ENCODE data around the gene TRAPPC2.

Gene TRAPPC2

GRCh38 chrX:13692771-13693231 is 41.6 kb downstream of the TRAPPC2 start:
- H3K27ac ChIP-seq (ENCODE audit: insufficient read depth, low read length, poor library complexity, severe bottlenecking): no peak overlapping the region
- no peak overlapping the region for H3K4me3 ChIP-seq (ENCODE audit: insufficient read depth, low read depth, low read length, poor library complexity, severe bottlenecking)
- H3K27me3 ChIP-seq (replicated peaks; ENCODE audit: control insufficient read depth, insufficient read depth, low read length, poor library complexity, severe bottlenecking): no peaks in the 10 kb centered on the region
- DNase-seq: no peak
- peaks cover 5% of the 10 kb centered on the region for H3K4me1 ChIP-seq (ENCODE audit: control insufficient read depth, insufficient read depth, low read length, poor library complexity, severe bottlenecking)
- no peaks in the 10 kb centered on the region for H3K36me3 ChIP-seq (ENCODE audit: control insufficient read depth, insufficient read depth, low read length)
- H3K9me3 ChIP-seq (ENCODE audit: control insufficient read depth, low read length): no peaks in the 10 kb centered on the region

- Histone ChIP-seq H3K9me3 (ENCODE audit: control insufficient read depth, low read length) (no peaks in the 10 kb centered on the region), H3K27ac (ENCODE audit: insufficient read depth, low read length, poor library complexity, severe bottlenecking) (no peak overlapping the region), H3K4me1 (ENCODE audit: control insufficient read depth, insufficient read depth, low read length, poor library complexity, severe bottlenecking) (peaks cover 5% of the 10 kb centered on the region), H3K36me3 (ENCODE audit: control insufficient read depth, insufficient read depth, low read length) (no peaks in the 10 kb centered on the region), H3K27me3 (replicated peaks; ENCODE audit: control insufficient read depth, insufficient read depth, low read length, poor library complexity, severe bottlenecking) (no peaks in the 10 kb centered on the region), H3K4me3 (ENCODE audit: insufficient read depth, low read depth, low read length, poor library complexity, severe bottlenecking) (no peak overlapping the region)
- DNase-seq: no peak
Measured at GRCh38 chrX:13691841-13692371, 42.5 kb downstream of the TRAPPC2 start.

GRCh38 chrX:13690836-13691235 is 43.6 kb downstream of the TRAPPC2 start:
- Histone ChIP-seq H3K4me1 (ENCODE audit: control insufficient read depth, insufficient read depth, low read length, poor library complexity, severe bottlenecking) (peaks cover 5% of the 10 kb centered on the region), H3K4me3 (ENCODE audit: insufficient read depth, low read depth, low read length, poor library complexity, severe bottlenecking) (no peak overlapping the region), H3K27ac (ENCODE audit: insufficient read depth, low read length, poor library complexity, severe bottlenecking) (no peak overlapping the region), H3K9me3 (ENCODE audit: control insufficient read depth, low read length) (no peaks in the 10 kb centered on the region), H3K36me3 (ENCODE audit: control insufficient read depth, insufficient read depth, low read length) (no peaks in the 10 kb centered on the region), H3K27me3 (replicated peaks; ENCODE audit: control insufficient read depth, insufficient read depth, low read length, poor library complexity, severe bottlenecking) (no peaks in the 10 kb centered on the region)
- DNase-seq: no peak

GRCh38 chrX:13689741-13690211 is 44.6 kb downstream of the TRAPPC2 start:
- no peak for DNase-seq
- no peaks in the 10 kb centered on the region for H3K36me3 ChIP-seq (ENCODE audit: control insufficient read depth, insufficient read depth, low read length)
- H3K9me3 ChIP-seq (ENCODE audit: control insufficient read depth, low read length): no peaks in the 10 kb centered on the region
- peaks cover 5% of the 10 kb centered on the region for H3K4me1 ChIP-seq (ENCODE audit: control insufficient read depth, insufficient read depth, low read length, poor library complexity, severe bottlenecking)
- H3K4me3 ChIP-seq (ENCODE audit: insufficient read depth, low read depth, low read length, poor library complexity, severe bottlenecking): peak overlapping the region; percentile 88
- peak overlapping the region; percentile 92 for H3K27ac ChIP-seq (ENCODE audit: insufficient read depth, low read length, poor library complexity, severe bottlenecking)
- no peaks in the 10 kb centered on the region for H3K27me3 ChIP-seq (replicated peaks; ENCODE audit: control insufficient read depth, insufficient read depth, low read length, poor library complexity, severe bottlenecking)

GRCh38 chrX:13688958-13689740 is 45.3 kb downstream of the TRAPPC2 start, which contains the start of gene RAB9A:
Gene RAB9A, plus strand, starts transcription at chrX:13689128. Its CDS starts 19,619 bp downstream, at chrX:13708747.
- Histone ChIP-seq H3K27me3 (replicated peaks; ENCODE audit: control insufficient read depth, insufficient read depth, low read length, poor library complexity, severe bottlenecking) (no peaks in the 10 kb centered on the region), H3K27ac (ENCODE audit: insufficient read depth, low read length, poor library complexity, severe bottlenecking) (peak within 1 kb of the TSS; percentile 92), H3K36me3 (ENCODE audit: control insufficient read depth, insufficient read depth, low read length) (no peaks in the 10 kb centered on the region), H3K4me1 (ENCODE audit: control insufficient read depth, insufficient read depth, low read length, poor library complexity, severe bottlenecking) (peaks cover 3% of the 10 kb centered on the region), H3K4me3 (ENCODE audit: insufficient read depth, low read depth, low read length, poor library complexity, severe bottlenecking) (peak within 1 kb of the TSS; percentile 88), H3K9me3 (ENCODE audit: control insufficient read depth, low read length) (no peaks in the 10 kb centered on the region)
- DNase-seq: peak; percentile 70 to 78 (median 74)

GRCh38 chrX:13688384-13688957 is 45.9 kb downstream of the TRAPPC2 start:
- peak overlapping the region; percentile 92 for H3K27ac ChIP-seq (ENCODE audit: insufficient read depth, low read length, poor library complexity, severe bottlenecking)
- H3K27me3 ChIP-seq (replicated peaks; ENCODE audit: control insufficient read depth, insufficient read depth, low read length, poor library complexity, severe bottlenecking): no peaks in the 10 kb centered on the region
- peaks cover 3% of the 10 kb centered on the region for H3K4me1 ChIP-seq (ENCODE audit: control insufficient read depth, insufficient read depth, low read length, poor library complexity, severe bottlenecking)
- H3K36me3 ChIP-seq (ENCODE audit: control insufficient read depth, insufficient read depth, low read length): no peaks in the 10 kb centered on the region
- DNase-seq: no peak
- H3K9me3 ChIP-seq (ENCODE audit: control insufficient read depth, low read length): no peaks in the 10 kb centered on the region
- peak overlapping the region; percentile 88 for H3K4me3 ChIP-seq (ENCODE audit: insufficient read depth, low read depth, low read length, poor library complexity, severe bottlenecking)

GRCh38 chrX:13687203-13687602 is 47.2 kb downstream of the TRAPPC2 start:
- Histone ChIP-seq H3K4me3 (ENCODE audit: insufficient read depth, low read depth, low read length, poor library complexity, severe bottlenecking) (no peak overlapping the region), H3K27ac (ENCODE audit: insufficient read depth, low read length, poor library complexity, severe bottlenecking) (peak overlapping the region; percentile 45), H3K4me1 (ENCODE audit: control insufficient read depth, insufficient read depth, low read length, poor library complexity, severe bottlenecking) (peaks cover 3% of the 10 kb centered on the region), H3K27me3 (replicated peaks; ENCODE audit: control insufficient read depth, insufficient read depth, low read length, poor library complexity, severe bottlenecking) (no peaks in the 10 kb centered on the region), H3K9me3 (ENCODE audit: control insufficient read depth, low read length) (no peaks in the 10 kb centered on the region), H3K36me3 (ENCODE audit: control insufficient read depth, insufficient read depth, low read length) (no peaks in the 10 kb centered on the region)
- DNase-seq: no peak

GRCh38 chrX:13685126-13685763 is 49.2 kb downstream of the TRAPPC2 start:
- no peaks in the 10 kb centered on the region for H3K4me1 ChIP-seq (ENCODE audit: control insufficient read depth, insufficient read depth, low read length, poor library complexity, severe bottlenecking)
- no peaks in the 10 kb centered on the region for H3K27me3 ChIP-seq (replicated peaks; ENCODE audit: control insufficient read depth, insufficient read depth, low read length, poor library complexity, severe bottlenecking)
- H3K27ac ChIP-seq (ENCODE audit: insufficient read depth, low read length, poor library complexity, severe bottlenecking): no peak overlapping the region
- no peak overlapping the region for H3K4me3 ChIP-seq (ENCODE audit: insufficient read depth, low read depth, low read length, poor library complexity, severe bottlenecking)
- no peaks in the 10 kb centered on the region for H3K36me3 ChIP-seq (ENCODE audit: control insufficient read depth, insufficient read depth, low read length)
- no peaks in the 10 kb centered on the region for H3K9me3 ChIP-seq (ENCODE audit: control insufficient read depth, low read length)
- no peak for DNase-seq

- H3K4me1 ChIP-seq (ENCODE audit: control insufficient read depth, insufficient read depth, low read length, poor library complexity, severe bottlenecking): no peaks in the 10 kb centered on the region
- H3K9me3 ChIP-seq (ENCODE audit: control insufficient read depth, low read length): no peaks in the 10 kb centered on the region
- H3K36me3 ChIP-seq (ENCODE audit: control insufficient read depth, insufficient read depth, low read length): no peaks in the 10 kb centered on the region
- H3K4me3 ChIP-seq (ENCODE audit: insufficient read depth, low read depth, low read length, poor library complexity, severe bottlenecking): no peak overlapping the region
- H3K27ac ChIP-seq (ENCODE audit: insufficient read depth, low read length, poor library complexity, severe bottlenecking): no peak overlapping the region
- DNase-seq: no peak
- H3K27me3 ChIP-seq (replicated peaks; ENCODE audit: control insufficient read depth, insufficient read depth, low read length, poor library complexity, severe bottlenecking): no peaks in the 10 kb centered on the region
Measured at GRCh38 chrX:13684361-13684760, 50.1 kb downstream of the TRAPPC2 start.

Measured in effector memory CD4-positive, alpha-beta T cell (primary cell).